Left lung (tissue), 10 donors: ENCODE data around the gene MLH1. TPM values are rescaled to one million over a fixed set of nuclear protein-coding genes. Genes with fewer than 3 reads are reported as not detected.
A peak's percentile ranks its signal among the peaks of the same experiment; 100 is the strongest.

Experiments
- ATAC-seq: fragments of 200-7000 bp; cut with Tn5 transposase; one replicate; pipeline ENCODE4 v1.9.1; 2020; ENCODE audit warnings: moderate library complexity
- DNase-seq, 4 donors: peaks; one replicate each; pipeline ENCODE4 v3.0.0-alpha.2; 2013 to 2020
- H3K27ac ChIP-seq, 2 donors: fragments of 200-600 bp; sonication (generic) in 1 of 2; one replicate each; pipeline versions ENCODE4 v1.5.0 to v1.8.0; 2020 to 2021
- H3K27me3 ChIP-seq, 2 donors: fragments of 200-600 bp; sonication (generic) in 1 of 2; one replicate each; pipeline versions ENCODE4 v1.5.0 to v1.8.0; 2020 to 2021
- H3K36me3 ChIP-seq, 2 donors: fragments of 200-600 bp; sonication (generic) in 1 of 2; one replicate each; pipeline versions ENCODE4 v1.5.0 to v1.8.0; 2020 to 2021
- H3K4me1 ChIP-seq, 2 donors: fragments of 200-600 bp; one replicate each; pipeline ENCODE4 v1.8.0; 2021
- H3K4me3 ChIP-seq, 2 donors: fragments of 200-600 bp; sonication (generic) in 1 of 2; one replicate each; pipeline versions ENCODE4 v1.5.0 to v1.8.0; 2020 to 2021; ENCODE audit warnings: mild to moderate bottlenecking in 1 of 2
- H3K9me3 ChIP-seq, 2 donors: fragments of 200-600 bp; sonication (generic) in 1 of 2; one replicate each; pipeline versions ENCODE4 v1.5.0 to v1.8.0; 2020 to 2021
- intact Hi-C, 2 donors: fragments of 100-400 bp; cut with DNase I; formaldehyde crosslinking; loops; one replicate each; pipeline versions ENCODE4 v1.11.2 to v1.14.2; 2022
- polyA plus RNA-seq, 6 donors: library from polyadenylated mRNA; unstranded; fragments of 120-200 nt; gene quantifications; one replicate each; pipeline ENCODE4 v1.2.1, GENCODE V29; 2013; ENCODE audit not compliant: insufficient read length in 6 of 6
- total RNA-seq, 2 donors: library from RNA; stranded (reverse); fragmentation: NEBNext Ultra II Directional; extraction: Animal tissue kit (Norgen Biotek cat#: 25700); gene quantifications; one replicate each; pipeline ENCODE4 v1.2.1, GENCODE V29; 2021
- TF ChIP-seq, protein P1 (sequence below), 2 donors: fragments of 200-600 bp; sonication (generic) in 1 of 2; IDR thresholded peaks; one replicate each; pipeline versions ENCODE4 v1.5.0 to v1.8.0; 2021; ENCODE audit warnings: antibody characterized with exemption in 2 of 2
- donor health status: DM: no; HTN: yes; CAD: no.
- donor health status: DM: no; HTN: no; CAD: no.

Gene MLH1
- total and polyA plus RNA-seq, 8 donors = 26.1 to 68.5 (median 56.9) TPM

DNA sequence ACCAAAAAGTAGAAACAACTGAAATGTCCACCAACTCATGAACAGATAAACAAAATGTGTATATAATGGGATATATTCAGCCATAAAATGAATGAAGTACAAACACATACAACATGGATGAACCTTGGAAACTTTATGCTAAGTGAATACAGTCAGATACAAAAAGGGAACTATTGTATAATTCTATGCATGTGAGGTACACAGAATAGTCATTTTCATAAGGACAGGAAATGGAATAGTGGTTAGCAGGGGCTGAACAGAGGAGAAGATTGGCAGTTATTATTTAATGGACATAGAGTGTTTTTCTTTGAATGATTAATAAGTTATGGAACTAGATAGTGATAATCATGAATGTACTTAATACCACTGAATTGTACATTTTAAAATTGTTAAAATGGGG lies 28.5 kb upstream of the MLH1 start:
- no peaks in the 10 kb centered on the region for H3K9me3 ChIP-seq
- no peak overlapping the region for H3K4me3 ChIP-seq
- H3K27ac ChIP-seq = peak overlapping the region; percentile 48 to 74
- no peaks in the 10 kb centered on the region for H3K27me3 ChIP-seq
- no peaks in the 10 kb centered on the region for H3K36me3 ChIP-seq
- peak; percentile 36 for ATAC-seq
- TF ChIP-seq, protein P1, sequence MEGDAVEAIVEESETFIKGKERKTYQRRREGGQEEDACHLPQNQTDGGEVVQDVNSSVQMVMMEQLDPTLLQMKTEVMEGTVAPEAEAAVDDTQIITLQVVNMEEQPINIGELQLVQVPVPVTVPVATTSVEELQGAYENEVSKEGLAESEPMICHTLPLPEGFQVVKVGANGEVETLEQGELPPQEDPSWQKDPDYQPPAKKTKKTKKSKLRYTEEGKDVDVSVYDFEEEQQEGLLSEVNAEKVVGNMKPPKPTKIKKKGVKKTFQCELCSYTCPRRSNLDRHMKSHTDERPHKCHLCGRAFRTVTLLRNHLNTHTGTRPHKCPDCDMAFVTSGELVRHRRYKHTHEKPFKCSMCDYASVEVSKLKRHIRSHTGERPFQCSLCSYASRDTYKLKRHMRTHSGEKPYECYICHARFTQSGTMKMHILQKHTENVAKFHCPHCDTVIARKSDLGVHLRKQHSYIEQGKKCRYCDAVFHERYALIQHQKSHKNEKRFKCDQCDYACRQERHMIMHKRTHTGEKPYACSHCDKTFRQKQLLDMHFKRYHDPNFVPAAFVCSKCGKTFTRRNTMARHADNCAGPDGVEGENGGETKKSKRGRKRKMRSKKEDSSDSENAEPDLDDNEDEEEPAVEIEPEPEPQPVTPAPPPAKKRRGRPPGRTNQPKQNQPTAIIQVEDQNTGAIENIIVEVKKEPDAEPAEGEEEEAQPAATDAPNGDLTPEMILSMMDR (IDR thresholded peaks at IDR 0.05) = no peak
- DNase-seq = no peak
- intact Hi-C loops = loop anchor here in 1 of 2 donors (10.0 kb wide), 1 partner anchor 230 kb away; no protein-coding TSS in a partner anchor
- peaks cover 2 to 14% of the 10 kb centered on the region in 2 donors for H3K4me1 ChIP-seq

DNA sequence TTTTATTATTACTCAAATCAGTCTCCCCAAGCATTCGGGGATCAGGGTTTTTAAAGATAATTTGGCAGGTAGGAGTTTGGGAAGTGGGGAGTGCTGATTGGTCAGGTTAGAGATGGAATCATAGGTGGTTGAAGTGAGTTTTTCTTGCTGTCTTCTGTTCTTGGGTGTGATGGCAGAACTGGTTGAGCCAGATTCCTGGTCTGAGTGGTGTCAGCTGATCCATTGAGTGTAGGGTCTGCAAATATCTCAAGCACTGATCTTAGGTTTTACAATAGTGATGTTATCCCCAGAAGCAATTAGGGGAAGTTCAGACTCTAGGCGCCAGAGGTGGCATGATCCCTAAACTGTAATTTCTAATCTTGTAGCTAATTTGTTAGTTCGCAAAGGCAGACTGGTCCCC lies 27.9 kb upstream of the MLH1 start:
- no peaks in the 10 kb centered on the region for H3K27me3 ChIP-seq
- H3K36me3 ChIP-seq = no peaks in the 10 kb centered on the region
- H3K9me3 ChIP-seq = no peaks in the 10 kb centered on the region
- DNase-seq = peak in 3 of 4 donors; percentile 37 to 79 (median 47)
- intact Hi-C loops = loop anchor here in 1 of 2 donors (10.0 kb wide), 1 partner anchor 231 kb away; no protein-coding TSS in a partner anchor
- ATAC-seq = peak; percentile 54
- peak overlapping the region; percentile 50 to 74 for H3K27ac ChIP-seq
- TF ChIP-seq, protein P1 (IDR thresholded peaks at IDR 0.05) = no peak
- H3K4me1 ChIP-seq = peaks cover 2 to 20% of the 10 kb centered on the region in 2 donors
- no peak overlapping the region for H3K4me3 ChIP-seq

DNA sequence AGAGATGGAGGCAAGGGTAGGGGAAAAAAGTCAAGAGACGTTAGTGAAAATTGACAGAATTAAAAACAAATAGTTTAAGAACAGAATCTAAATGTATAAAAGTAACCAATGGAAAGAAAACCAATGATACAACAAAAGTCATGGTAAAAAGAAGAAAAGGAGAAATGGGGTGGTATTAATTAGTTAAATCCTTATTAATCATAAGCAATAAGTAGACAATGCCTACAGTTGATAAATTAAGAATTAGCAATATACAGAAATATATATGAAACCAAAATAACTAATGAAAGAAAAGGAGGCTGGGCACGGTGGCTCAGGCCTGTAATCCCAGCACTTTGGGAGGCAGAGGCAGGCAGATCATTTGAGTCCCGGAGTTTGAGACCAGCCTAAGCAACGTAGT lies 24.2 kb upstream of the MLH1 start:
- H3K27me3 ChIP-seq = no peaks in the 10 kb centered on the region
- no peaks in the 10 kb centered on the region for H3K36me3 ChIP-seq
- no peak overlapping the region for H3K27ac ChIP-seq
- H3K4me3 ChIP-seq = no peak overlapping the region
- no peaks in the 10 kb centered on the region for H3K9me3 ChIP-seq
- intact Hi-C loops = loop anchor here in 1 of 2 donors (10.0 kb wide), 1 partner anchor 234 kb away; no protein-coding TSS in a partner anchor
- DNase-seq (no peak), ATAC-seq (no peak)
- H3K4me1 ChIP-seq = peaks cover 2 to 20% of the 10 kb centered on the region in 2 donors
- TF ChIP-seq, protein P1 (IDR thresholded peaks at IDR 0.05) = no peak

DNA sequence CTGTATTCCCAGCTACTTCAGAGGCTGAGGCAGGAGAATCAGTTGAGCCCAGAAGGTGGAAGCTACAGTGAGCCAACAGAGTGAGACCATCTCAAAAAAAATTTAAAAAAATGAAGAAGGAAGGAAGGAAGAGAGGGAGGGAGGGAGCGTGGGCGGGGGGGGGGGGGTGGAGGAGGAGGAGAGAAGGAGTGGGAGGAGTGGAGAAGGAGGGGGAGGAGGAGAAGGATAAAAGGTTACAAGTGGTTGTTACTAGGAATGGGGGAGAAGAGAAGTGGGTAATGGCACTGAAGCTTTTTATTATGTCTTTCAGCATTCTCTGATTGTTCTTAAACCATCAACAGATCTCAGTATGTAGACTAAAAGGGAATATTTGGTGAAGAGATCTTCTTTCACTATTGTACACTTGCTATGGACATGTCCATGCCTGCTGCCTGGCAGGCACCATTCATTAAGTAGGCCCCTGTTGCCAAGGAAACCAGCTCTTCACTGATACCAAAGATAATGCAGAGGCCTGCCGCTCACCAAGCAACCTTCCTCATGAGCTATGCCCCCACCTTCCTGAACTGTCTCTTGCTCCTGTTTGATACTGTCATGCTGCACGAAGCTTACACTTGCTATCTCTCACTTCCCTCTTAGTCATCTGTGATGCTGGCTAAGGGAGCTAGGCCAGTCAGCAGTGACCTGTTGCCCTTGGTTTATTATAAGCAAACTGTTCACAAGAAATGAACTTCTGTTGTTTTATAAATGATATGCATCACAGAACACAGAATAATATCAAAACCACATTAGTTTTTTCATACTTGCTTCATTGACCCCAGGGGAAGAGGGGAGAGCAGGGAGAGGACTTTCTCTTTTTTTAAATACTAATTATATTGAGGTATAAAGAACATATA lies 23.5 kb upstream of the MLH1 start:
- intact Hi-C loops = loop anchor here in 1 of 2 donors (10.0 kb wide), 1 partner anchor 235 kb away; no protein-coding TSS in a partner anchor

More for the DNA sequence above, 23.5 kb upstream of the MLH1 start:
- Histone ChIP-seq H3K4me3 (no peak overlapping the region), H3K27me3 (no peaks in the 10 kb centered on the region), H3K36me3 (no peaks in the 10 kb centered on the region), H3K4me1 (peaks cover 2 to 17% of the 10 kb centered on the region in 2 donors), H3K9me3 (no peaks in the 10 kb centered on the region), H3K27ac (no peak overlapping the region)
- peak; percentile 75 for ATAC-seq
- TF ChIP-seq, protein P1 (IDR thresholded peaks at IDR 0.05) = no peak
- DNase-seq = no peak
